Neural cell (in vitro differentiated cells): ENCODE results near the gene TTC39C. TPM values are rescaled to one million over a fixed set of nuclear protein-coding genes. Genes with fewer than 3 reads are reported as not detected.

Experiments
- H2AFZ ChIP-seq: fragments of 200-600, 300-800 bp; sonication (generic), shearing (Covaris generic); 2 replicates; pipeline ENCODE4 v1.6.0; 2014; ENCODE audit warnings: low read depth, mild to moderate bottlenecking, antibody characterized with exemption, low read length, moderate library complexity
- H3F3A ChIP-seq: fragments of 200-600 bp; shearing (Covaris generic); 2 replicates; pipeline ENCODE4 v1.6.1; 2016; ENCODE audit warnings: mild to moderate bottlenecking, moderate library complexity, mixed read lengths, antibody characterized with exemption, low read length; ENCODE audit not compliant: insufficient read depth, poor library complexity, severe bottlenecking
- H3K27ac ChIP-seq: fragments of 200-600, 300-800 bp; sonication (generic), shearing (Covaris generic); 2 replicates; pipeline ENCODE4 v1.5.1; 2014; ENCODE audit warnings: mild to moderate bottlenecking, low read length, moderate library complexity
- H3K27me3 ChIP-seq: fragments of 300-800, 200-600 bp; sonication (generic), shearing (Covaris generic); 2 replicates; pipeline ENCODE4 v1.6.0; 2014; ENCODE audit warnings: mild to moderate bottlenecking, low read depth, low read length, moderate library complexity; ENCODE audit not compliant: insufficient read depth
- H3K36me3 ChIP-seq: fragments of 300-800, 200-600 bp; sonication (generic), shearing (Covaris generic); 2 replicates; pipeline ENCODE4 v1.5.1; 2014; ENCODE audit warnings: mild to moderate bottlenecking, antibody characterized with exemption, low read length, moderate library complexity; ENCODE audit not compliant: insufficient read depth
- H3K4me2 ChIP-seq: fragments of 300-800, 200-600 bp; sonication (generic), shearing (Covaris generic); 2 replicates; pipeline ENCODE4 v1.6.0; 2014; ENCODE audit warnings: mild to moderate bottlenecking, low read length
- H3K4me3 ChIP-seq: fragments of 300-800, 200-600 bp; sonication (generic), shearing (Covaris generic); 2 replicates; pipeline ENCODE4 v1.5.1; 2014; ENCODE audit warnings: mild to moderate bottlenecking, low read length, moderate library complexity
- H3K79me2 ChIP-seq: fragments of 200-600 bp; shearing (Covaris generic); replicated peaks from 2 replicates; pipeline ENCODE4 v1.6.0; 2014; ENCODE audit warnings: mild to moderate bottlenecking, low read length, moderate library complexity; ENCODE audit not compliant: insufficient read depth
- H3K9ac ChIP-seq: fragments of 300-800, 200-600 bp; sonication (generic), shearing (Covaris generic); 2 replicates; pipeline ENCODE4 v1.6.1; 2016; ENCODE audit warnings: mild to moderate bottlenecking, low read length, mixed read lengths
- H3K9me2 ChIP-seq: fragments of 200-600 bp; shearing (Covaris generic); 2 replicates; pipeline ENCODE4 v1.6.1; 2016; ENCODE audit warnings: mild to moderate bottlenecking, low read length, mixed read lengths; ENCODE audit not compliant: insufficient read depth
- H3K9me3 ChIP-seq: fragments of 200-600, 300-800 bp; sonication (generic), shearing (Covaris generic); 2 replicates; pipeline ENCODE4 v1.6.1; 2016; ENCODE audit warnings: mild to moderate bottlenecking, mixed run types, low read length, moderate library complexity, mixed read lengths
- H4K20me1 ChIP-seq: fragments of 200-600 bp; shearing (Covaris generic); 2 replicates; pipeline ENCODE4 v1.6.1; 2016; ENCODE audit warnings: mild to moderate bottlenecking, mixed run types; ENCODE audit not compliant: insufficient read depth
- EP300 ChIP-seq: fragments of 450-650 bp; conservative IDR thresholded peaks from 2 replicates; pipeline ENCODE4 v1.6.1; 2014; ENCODE audit warnings: antibody characterized with exemption, mild to moderate bottlenecking, moderate library complexity; ENCODE audit not compliant: poor library complexity, severe bottlenecking
- EZH2 ChIP-seq: fragments of 200-600, 300-800 bp; shearing (Covaris generic), sonication (generic); IDR thresholded peaks from 2 replicates; pipeline ENCODE4 v1.6.1; 2014; ENCODE audit warnings: antibody characterized with exemption, low read length, borderline replicate concordance, mild to moderate bottlenecking; ENCODE audit not compliant: insufficient read depth, poor library complexity, severe bottlenecking
- MXI1 ChIP-seq: fragments of 450-650 bp; conservative IDR thresholded peaks from 2 replicates; pipeline ENCODE4 v1.6.1; 2014; ENCODE audit warnings: antibody characterized with exemption, mild to moderate bottlenecking; ENCODE audit not compliant: poor library complexity, severe bottlenecking
- POLR2AphosphoS5 ChIP-seq: IDR thresholded peaks from 2 replicates; pipeline ENCODE4 v1.6.1; 2012
- RAD21 ChIP-seq: fragments of 450-650 bp; conservative IDR thresholded peaks from 2 replicates; pipeline ENCODE4 v1.6.1; 2014; ENCODE audit warnings: antibody characterized with exemption, mild to moderate bottlenecking, moderate library complexity
- SMC3 ChIP-seq: fragments of 450-650 bp; conservative IDR thresholded peaks from 2 replicates; pipeline ENCODE4 v1.6.1; 2014; ENCODE audit warnings: antibody characterized with exemption, mild to moderate bottlenecking, moderate library complexity; ENCODE audit not compliant: poor library complexity
- TAF1 ChIP-seq: IDR thresholded peaks from 2 replicates; pipeline ENCODE4 v1.6.1; 2012; ENCODE audit warnings: low read depth
- polyA plus RNA-seq: library from polyadenylated mRNA; depleted of rRNA; stranded (reverse); fragments of >200 nt; gene quantifications from 2 replicates; pipeline ENCODE4 v1.2.3, GENCODE V29; 2014
- TF ChIP-seq, protein P1 (sequence below): fragments of 450-650 bp; IDR thresholded peaks from 2 replicates; pipeline ENCODE4 v1.5.1; 2014; ENCODE audit warnings: antibody characterized with exemption, mild to moderate bottlenecking, moderate library complexity; ENCODE audit not compliant: poor library complexity, severe bottlenecking
- TF ChIP-seq, protein P2 (sequence below): IDR thresholded peaks from 2 replicates; pipeline ENCODE4 v1.6.1; 2012; ENCODE audit warnings: borderline replicate concordance

Gene TTC39C
- polyA plus RNA-seq, 1 donor from 2014 or later, result 19.9 TPM

DNA sequence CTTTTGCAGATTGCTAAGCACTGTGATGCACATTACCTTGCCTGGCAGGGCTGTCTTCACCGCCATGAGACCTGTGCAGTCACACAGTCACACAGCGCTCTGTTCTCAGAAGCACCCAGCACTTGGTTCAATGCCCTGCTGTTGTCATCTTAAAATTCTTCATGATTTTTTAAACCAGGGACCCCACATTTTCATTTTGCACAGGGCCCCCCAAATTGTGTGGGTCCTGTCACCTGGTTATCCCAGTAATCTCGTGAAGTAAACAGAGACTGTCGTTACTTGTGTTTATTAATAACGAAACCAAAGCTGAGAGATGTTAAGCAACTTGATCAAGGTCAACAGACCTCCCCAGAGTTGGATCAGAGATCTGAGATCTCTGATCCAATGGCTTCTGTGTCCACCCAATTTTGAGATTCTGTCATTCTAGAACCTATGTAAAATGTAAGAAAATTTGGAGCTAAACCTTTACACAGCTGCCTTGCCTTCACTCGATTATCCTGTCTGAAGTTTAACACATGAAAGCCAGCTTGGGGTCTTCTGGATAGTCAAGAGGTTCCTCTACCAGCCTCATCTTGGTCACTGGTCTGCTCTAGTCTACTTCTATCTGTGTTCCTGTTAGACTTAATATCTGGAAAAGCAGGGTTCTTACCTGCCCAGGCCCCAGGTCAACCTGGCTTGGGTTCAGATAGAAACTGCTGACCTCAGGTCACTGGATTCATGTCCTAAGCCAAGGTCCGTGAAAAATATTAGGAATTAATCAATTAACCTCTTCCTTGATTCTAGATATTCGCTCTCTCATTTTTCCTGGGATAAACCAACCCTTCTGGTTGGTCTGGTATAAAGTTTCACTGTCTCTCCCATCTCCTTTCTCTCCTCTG is 13.7 kb upstream of the TTC39C start:
- H3K4me3 ChIP-seq, result no peak overlapping the region
- H2AFZ ChIP-seq, result no peak overlapping the region
- no peak for TF ChIP-seq TAF1
- no peak for TF ChIP-seq MXI1
- TF ChIP-seq, protein P1, sequence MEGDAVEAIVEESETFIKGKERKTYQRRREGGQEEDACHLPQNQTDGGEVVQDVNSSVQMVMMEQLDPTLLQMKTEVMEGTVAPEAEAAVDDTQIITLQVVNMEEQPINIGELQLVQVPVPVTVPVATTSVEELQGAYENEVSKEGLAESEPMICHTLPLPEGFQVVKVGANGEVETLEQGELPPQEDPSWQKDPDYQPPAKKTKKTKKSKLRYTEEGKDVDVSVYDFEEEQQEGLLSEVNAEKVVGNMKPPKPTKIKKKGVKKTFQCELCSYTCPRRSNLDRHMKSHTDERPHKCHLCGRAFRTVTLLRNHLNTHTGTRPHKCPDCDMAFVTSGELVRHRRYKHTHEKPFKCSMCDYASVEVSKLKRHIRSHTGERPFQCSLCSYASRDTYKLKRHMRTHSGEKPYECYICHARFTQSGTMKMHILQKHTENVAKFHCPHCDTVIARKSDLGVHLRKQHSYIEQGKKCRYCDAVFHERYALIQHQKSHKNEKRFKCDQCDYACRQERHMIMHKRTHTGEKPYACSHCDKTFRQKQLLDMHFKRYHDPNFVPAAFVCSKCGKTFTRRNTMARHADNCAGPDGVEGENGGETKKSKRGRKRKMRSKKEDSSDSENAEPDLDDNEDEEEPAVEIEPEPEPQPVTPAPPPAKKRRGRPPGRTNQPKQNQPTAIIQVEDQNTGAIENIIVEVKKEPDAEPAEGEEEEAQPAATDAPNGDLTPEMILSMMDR, result no peak
- TF ChIP-seq RAD21, result no peak
- TF ChIP-seq SMC3, result no peak
- TF ChIP-seq, protein P2, sequence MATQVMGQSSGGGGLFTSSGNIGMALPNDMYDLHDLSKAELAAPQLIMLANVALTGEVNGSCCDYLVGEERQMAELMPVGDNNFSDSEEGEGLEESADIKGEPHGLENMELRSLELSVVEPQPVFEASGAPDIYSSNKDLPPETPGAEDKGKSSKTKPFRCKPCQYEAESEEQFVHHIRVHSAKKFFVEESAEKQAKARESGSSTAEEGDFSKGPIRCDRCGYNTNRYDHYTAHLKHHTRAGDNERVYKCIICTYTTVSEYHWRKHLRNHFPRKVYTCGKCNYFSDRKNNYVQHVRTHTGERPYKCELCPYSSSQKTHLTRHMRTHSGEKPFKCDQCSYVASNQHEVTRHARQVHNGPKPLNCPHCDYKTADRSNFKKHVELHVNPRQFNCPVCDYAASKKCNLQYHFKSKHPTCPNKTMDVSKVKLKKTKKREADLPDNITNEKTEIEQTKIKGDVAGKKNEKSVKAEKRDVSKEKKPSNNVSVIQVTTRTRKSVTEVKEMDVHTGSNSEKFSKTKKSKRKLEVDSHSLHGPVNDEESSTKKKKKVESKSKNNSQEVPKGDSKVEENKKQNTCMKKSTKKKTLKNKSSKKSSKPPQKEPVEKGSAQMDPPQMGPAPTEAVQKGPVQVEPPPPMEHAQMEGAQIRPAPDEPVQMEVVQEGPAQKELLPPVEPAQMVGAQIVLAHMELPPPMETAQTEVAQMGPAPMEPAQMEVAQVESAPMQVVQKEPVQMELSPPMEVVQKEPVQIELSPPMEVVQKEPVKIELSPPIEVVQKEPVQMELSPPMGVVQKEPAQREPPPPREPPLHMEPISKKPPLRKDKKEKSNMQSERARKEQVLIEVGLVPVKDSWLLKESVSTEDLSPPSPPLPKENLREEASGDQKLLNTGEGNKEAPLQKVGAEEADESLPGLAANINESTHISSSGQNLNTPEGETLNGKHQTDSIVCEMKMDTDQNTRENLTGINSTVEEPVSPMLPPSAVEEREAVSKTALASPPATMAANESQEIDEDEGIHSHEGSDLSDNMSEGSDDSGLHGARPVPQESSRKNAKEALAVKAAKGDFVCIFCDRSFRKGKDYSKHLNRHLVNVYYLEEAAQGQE, result no peak
- no peak for TF ChIP-seq POLR2AphosphoS5
- TF ChIP-seq EP300, result no peak
- no peak for TF ChIP-seq EZH2
- H3K4me2 ChIP-seq, result no peak overlapping the region
- H3F3A ChIP-seq, result no peaks in the 10 kb centered on the region
- H3K79me2 ChIP-seq, result no peaks in the 10 kb centered on the region
- H3K9me3 ChIP-seq, result no peaks in the 10 kb centered on the region
- no peak overlapping the region for H3K9ac ChIP-seq
- no peaks in the 10 kb centered on the region for H3K9me2 ChIP-seq
- H3K27me3 ChIP-seq, result no peaks in the 10 kb centered on the region
- H3K36me3 ChIP-seq, result no peaks in the 10 kb centered on the region
- no peak overlapping the region for H3K27ac ChIP-seq
- no peaks in the 10 kb centered on the region for H4K20me1 ChIP-seq

DNA sequence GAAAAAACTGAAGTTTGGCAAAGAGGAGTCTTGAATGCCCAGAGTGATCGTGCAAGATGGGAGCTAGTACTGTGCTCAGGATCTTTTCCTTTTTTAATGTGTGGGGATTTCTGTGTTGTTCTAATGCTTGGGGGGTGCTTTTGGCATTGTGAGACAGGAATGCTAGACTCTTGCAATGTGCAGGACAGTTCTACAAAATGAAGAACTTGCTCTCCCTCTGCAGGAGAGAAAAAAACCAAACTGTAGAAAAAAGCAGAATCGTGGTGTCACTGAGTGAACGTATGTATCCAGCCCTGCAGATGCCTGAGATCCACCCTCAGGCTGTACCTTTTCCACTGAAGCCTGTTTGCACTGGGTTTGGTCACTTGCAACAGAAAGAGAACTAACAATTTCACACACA is 12.1 kb upstream of the TTC39C start:
- no peak overlapping the region for H3K4me2 ChIP-seq
- H3K27ac ChIP-seq, result no peak overlapping the region
- H3F3A ChIP-seq, result no peaks in the 10 kb centered on the region
- H4K20me1 ChIP-seq, result no peaks in the 10 kb centered on the region
- H3K9me3 ChIP-seq, result no peaks in the 10 kb centered on the region
- H3K36me3 ChIP-seq, result no peaks in the 10 kb centered on the region
- no peaks in the 10 kb centered on the region for H3K79me2 ChIP-seq
- H3K9me2 ChIP-seq, result no peaks in the 10 kb centered on the region
- H3K4me3 ChIP-seq, result no peak overlapping the region
- H3K27me3 ChIP-seq, result no peaks in the 10 kb centered on the region
- H2AFZ ChIP-seq, result no peak overlapping the region
- no peak overlapping the region for H3K9ac ChIP-seq
- TF ChIP-seq EP300, result no peak
- TF ChIP-seq RAD21, result no peak
- TF ChIP-seq EZH2, result no peak
- no peak for TF ChIP-seq SMC3
